Ovary (tissue), 9 donors: ENCODE results near the gene GOLGA3. TPM values are rescaled to one million over a fixed set of nuclear protein-coding genes. Genes with fewer than 3 reads are reported as not detected.

Experiments used
- DNase-seq, 5 donors: peaks; one replicate each; pipeline ENCODE4 v3.0.0-alpha.2; 2019 to 2020
- H3K27ac ChIP-seq, 2 donors: fragments of 200-600 bp; one replicate each; pipeline versions ENCODE4 v1.5.1 to v1.8.0; 2019 to 2022
- H3K27me3 ChIP-seq: fragments of 200-600 bp; one replicate; pipeline ENCODE4 v1.8.0; 2022
- H3K36me3 ChIP-seq: fragments of 200-600 bp; sonication (generic); one replicate; pipeline ENCODE4 v1.5.1; 2019
- H3K4me1 ChIP-seq: one replicate; pipeline ENCODE4 v1.8.1; 2013; ENCODE audit warnings: mild to moderate bottlenecking, moderate library complexity; ENCODE audit not compliant: insufficient read depth
- H3K4me3 ChIP-seq: fragments of 200-600 bp; sonication (generic); one replicate; pipeline ENCODE4 v1.5.1; 2017
- H3K9me3 ChIP-seq, 2 donors: fragments of 200-600 bp in 1 of 2; sonication (generic) in 1 of 2; one replicate each; pipeline versions ENCODE4 v1.5.1 to v1.8.1; 2013 to 2019; ENCODE audit warnings: mild to moderate bottlenecking in 1 of 2, moderate library complexity in 1 of 2
- EP300 ChIP-seq: sonication (generic); formaldehyde crosslinking; IDR thresholded peaks from one replicate; pipeline ENCODE4 v1.6.1; 2017; ENCODE audit warnings: antibody characterized with exemption
- POLR2A ChIP-seq: fragments of 450-650 bp; IDR thresholded peaks from one replicate; pipeline ENCODE4 v1.6.1; 2017; ENCODE audit warnings: antibody characterized with exemption, mild to moderate bottlenecking, moderate library complexity
- WGBS, 3 donors: extraction: QIAGEN DNeasy Blood & Tissue Kit in 1 of 3; methylation state at CpG; one replicate each; pipeline versions ENCODE4 v1.1.5 to v1.1.7; 2013 to 2017; 5-methylcytosine and 5-hydroxymethylcytosine counted together
- intact Hi-C, 4 donors: fragments of 100-400 bp; cut with DNase I; formaldehyde crosslinking; loops; one replicate each; pipeline versions ENCODE4 v1.11.0 to v1.15.1; 2022 to 2023
- polyA plus RNA-seq, 2 donors: library from polyadenylated mRNA; stranded (reverse); fragments of 200-250 nt in 1 of 2; fragments of 350-450 nt in 1 of 2; fragmentation: Illumina TruSeq in 1 of 2; extraction: RNeasy Lipid Tissue Mini Kit (QIAGEN cat#74804) in 1 of 2; gene quantifications; one replicate each; pipeline ENCODE4 v1.2.3, GENCODE V29; 2013 to 2014
- total RNA-seq, 7 donors: library from RNA; depleted of rRNA in 2 of 7; stranded (reverse); fragments of >200 nt in 2 of 7; fragmentation: NEBNext Ultra II Directional in 3 of 7; extraction: Animal tissue kit (Norgen Biotek cat#: 25700) in 3 of 7; gene quantifications; one replicate each; pipeline versions ENCODE4 v1.1.0 to v1.2.4, GENCODE V29; 2016 to 2023
- TF ChIP-seq, protein P1 (sequence below), 3 donors: fragments of 450-650 bp in 2 of 3; fragments of 200-600 bp in 1 of 3; IDR thresholded peaks; one replicate each; pipeline versions ENCODE4 v1.5.1 to v1.8.0; 2016 to 2022; ENCODE audit warnings: antibody characterized with exemption in 3 of 3, mild to moderate bottlenecking in 1 of 3
- donor health status: DM: no; HTN: no; CAD: no; lungs with moderate emphysema.
- donor health status: DM: no; HTN: no; CAD: no.
- donor health status: Bipolar disorder and iron deficiency.
- donor health status: DM: yes; HTN: yes; CAD: no.
- donor health status: DM: no; HTN: no; CAD: no.
- donor health status: DM: yes; HTN: yes; CAD: no.

The GOLGA3 gene
- total and polyA plus RNA-seq, 9 donors = 14.4 to 76.0 (median 50.9) TPM

DNA sequence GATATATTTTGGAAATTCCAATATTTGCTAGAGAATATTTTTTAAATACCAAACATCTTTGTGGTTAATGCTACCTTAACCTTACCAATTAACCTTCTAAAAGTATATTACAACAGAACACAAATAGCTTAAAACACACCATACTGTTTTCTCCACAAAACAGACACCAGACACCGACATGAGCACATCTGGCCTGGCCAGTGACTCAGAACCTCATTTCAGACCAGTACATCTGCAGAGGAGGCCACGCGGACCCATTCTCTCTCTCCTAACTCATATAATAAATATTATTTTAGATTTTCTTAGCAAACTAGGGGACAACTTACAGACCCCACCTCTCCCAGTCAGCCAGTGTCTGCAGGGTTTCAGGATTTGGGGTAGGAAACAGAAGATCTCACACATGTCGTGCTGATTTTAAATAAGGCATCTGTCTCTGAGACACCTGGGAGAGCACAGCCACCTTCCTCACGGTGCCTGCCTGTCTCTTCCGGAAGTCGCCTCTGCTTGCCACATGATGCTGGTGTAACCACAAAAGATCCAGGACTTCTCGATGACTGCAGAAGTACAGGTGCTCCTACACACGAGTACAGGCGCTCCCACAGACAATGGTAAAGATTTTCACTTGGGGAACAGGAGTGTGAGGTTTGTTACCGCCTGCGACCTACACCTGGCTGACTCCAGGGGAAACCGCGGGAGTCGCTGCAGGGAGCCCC, 57.4 kb downstream of the GOLGA3 start:
- DNase-seq = no peak
- H3K27ac ChIP-seq = no peak overlapping the region
- H3K27me3 ChIP-seq = no peaks in the 10 kb centered on the region
- intact Hi-C loops = loop anchor here in 1 of 4 donors (10.0 kb wide), 1 partner anchor 54 kb away; the partner anchor contains the start of gene GOLGA3
- peaks cover 11% of the 10 kb centered on the region for H3K4me1 ChIP-seq
- no peak overlapping the region for H3K4me3 ChIP-seq
- WGBS, 3 donors = 82 to 90% (median 86%) methylated on average over 15 of the region's 15 CpGs
- no peaks in the 10 kb centered on the region for H3K9me3 ChIP-seq
- TF ChIP-seq EP300 (no peak), POLR2A (no peak)
- TF ChIP-seq, protein P1, sequence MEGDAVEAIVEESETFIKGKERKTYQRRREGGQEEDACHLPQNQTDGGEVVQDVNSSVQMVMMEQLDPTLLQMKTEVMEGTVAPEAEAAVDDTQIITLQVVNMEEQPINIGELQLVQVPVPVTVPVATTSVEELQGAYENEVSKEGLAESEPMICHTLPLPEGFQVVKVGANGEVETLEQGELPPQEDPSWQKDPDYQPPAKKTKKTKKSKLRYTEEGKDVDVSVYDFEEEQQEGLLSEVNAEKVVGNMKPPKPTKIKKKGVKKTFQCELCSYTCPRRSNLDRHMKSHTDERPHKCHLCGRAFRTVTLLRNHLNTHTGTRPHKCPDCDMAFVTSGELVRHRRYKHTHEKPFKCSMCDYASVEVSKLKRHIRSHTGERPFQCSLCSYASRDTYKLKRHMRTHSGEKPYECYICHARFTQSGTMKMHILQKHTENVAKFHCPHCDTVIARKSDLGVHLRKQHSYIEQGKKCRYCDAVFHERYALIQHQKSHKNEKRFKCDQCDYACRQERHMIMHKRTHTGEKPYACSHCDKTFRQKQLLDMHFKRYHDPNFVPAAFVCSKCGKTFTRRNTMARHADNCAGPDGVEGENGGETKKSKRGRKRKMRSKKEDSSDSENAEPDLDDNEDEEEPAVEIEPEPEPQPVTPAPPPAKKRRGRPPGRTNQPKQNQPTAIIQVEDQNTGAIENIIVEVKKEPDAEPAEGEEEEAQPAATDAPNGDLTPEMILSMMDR (IDR thresholded peaks at IDR 0.05) = no peak
- H3K36me3 ChIP-seq = no peaks in the 10 kb centered on the region

DNA sequence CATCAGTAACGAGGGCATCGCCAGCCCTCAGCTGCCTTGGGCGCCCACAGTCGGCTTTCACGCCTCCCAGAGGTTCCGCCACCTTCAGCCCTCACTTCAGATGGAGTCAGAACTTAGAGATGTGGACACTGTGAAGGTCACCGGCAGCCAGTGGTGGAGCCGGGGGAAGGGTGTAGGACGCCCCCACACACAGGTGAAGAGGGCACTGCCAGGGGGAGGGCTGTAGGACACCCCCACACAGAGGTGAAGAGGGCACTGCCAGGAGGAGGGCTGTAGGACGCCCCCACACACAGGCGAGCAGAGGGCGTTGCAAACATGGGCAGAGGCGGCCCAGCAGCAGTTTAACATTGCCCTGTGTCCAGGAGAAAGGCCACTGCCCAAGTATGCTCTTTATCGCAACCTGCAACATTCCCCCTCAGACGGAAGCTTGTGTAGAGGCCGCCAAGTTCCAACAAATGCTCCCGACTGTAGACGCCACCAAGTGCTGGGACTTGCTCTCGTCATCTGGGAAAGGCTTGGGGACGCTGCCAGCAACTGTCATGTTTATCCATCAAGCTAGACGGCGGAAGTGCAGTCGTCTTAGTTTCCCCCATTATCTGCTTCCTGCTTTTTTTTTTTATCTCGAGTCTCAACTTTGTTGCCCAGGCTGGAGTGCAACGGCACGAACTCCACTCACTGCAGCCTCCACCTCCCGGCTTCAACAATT, 62.1 kb downstream of the GOLGA3 start:
- TF ChIP-seq EP300 = no peak
- TF ChIP-seq POLR2A = no peak
- TF ChIP-seq, protein P1 (IDR thresholded peaks at IDR 0.05) = no peak
- Histone ChIP-seq H3K27ac (no peak overlapping the region), H3K9me3 (no peaks in the 10 kb centered on the region), H3K4me3 (no peak overlapping the region), H3K36me3 (no peaks in the 10 kb centered on the region), H3K4me1 (peaks cover 10% of the 10 kb centered on the region), H3K27me3 (no peaks in the 10 kb centered on the region)
- DNase-seq = no peak
- intact Hi-C loops = no loop called here
- WGBS, 3 donors = 41 to 57% (median 42%) methylated on average over 27 of the region's 27 CpGs

DNA sequence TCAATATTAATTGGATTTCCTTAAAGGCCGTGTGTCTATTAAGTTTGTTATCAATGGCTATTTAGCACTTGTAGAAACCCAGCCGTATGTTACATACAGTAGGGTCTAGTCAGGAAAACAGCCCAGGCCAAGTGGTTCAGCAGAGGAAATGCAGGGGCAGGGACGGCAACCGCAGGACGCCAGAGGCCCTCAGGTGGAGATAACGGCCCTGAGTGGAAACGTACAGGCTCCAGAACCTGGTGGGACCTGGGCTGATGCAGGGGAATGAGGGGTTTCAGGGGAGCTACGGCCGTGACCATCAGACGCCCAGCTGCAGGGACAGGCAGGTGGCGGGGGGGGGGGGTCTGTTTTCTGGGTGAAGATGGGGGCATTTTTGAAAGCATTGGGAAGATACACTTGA, 63.3 kb downstream of the GOLGA3 start:
- H3K27me3 ChIP-seq = no peaks in the 10 kb centered on the region
- H3K4me1 ChIP-seq = peaks cover 10% of the 10 kb centered on the region
- no peak overlapping the region for H3K27ac ChIP-seq
- DNase-seq = no peak
- WGBS, 3 donors = 72 to 82% (median 73%) methylated on average over 11 of the region's 11 CpGs
- H3K4me3 ChIP-seq = no peak overlapping the region
- no peaks in the 10 kb centered on the region for H3K36me3 ChIP-seq
- TF ChIP-seq EP300 (no peak), POLR2A (no peak)
- TF ChIP-seq, protein P1 (IDR thresholded peaks at IDR 0.05) = no peak
- intact Hi-C loops = no loop called here
- no peaks in the 10 kb centered on the region for H3K9me3 ChIP-seq

DNA sequence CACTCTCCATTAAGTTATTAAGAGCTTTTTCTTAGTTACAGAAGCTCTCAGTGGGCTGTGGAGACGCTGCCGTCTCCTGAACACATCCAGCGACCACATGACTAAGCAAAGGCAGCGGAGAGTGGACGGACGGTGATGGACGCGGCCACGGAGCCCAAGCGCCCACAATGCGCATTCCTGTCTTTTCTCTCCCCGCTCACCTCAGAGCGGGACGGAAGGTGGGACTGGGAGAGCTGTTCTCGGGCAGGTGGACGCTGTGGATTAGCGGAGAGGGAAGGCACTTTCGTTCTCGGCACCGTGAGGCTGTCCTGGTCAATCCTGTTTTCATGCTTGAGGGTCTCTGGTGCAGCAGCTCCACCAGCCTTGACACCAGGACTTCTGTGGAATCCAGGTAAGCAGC, 64.4 kb downstream of the GOLGA3 start:
- no peak for TF ChIP-seq POLR2A
- TF ChIP-seq EP300 = no peak
- TF ChIP-seq, protein P1 (IDR thresholded peaks at IDR 0.05) = no peak
- Histone ChIP-seq H3K4me3 (no peak overlapping the region), H3K4me1 (peaks cover 13% of the 10 kb centered on the region), H3K27me3 (no peaks in the 10 kb centered on the region), H3K27ac (no peak overlapping the region), H3K9me3 (no peaks in the 10 kb centered on the region), H3K36me3 (no peaks in the 10 kb centered on the region)
- intact Hi-C loops = no loop called here
- WGBS, 3 donors = 93 to 97% (median 96%) methylated on average over 20 of the region's 20 CpGs
- no peak for DNase-seq
